Neural cell (in vitro differentiated cells): Measurements from ENCODE around the gene RTN4.

ENCODE experiments used
- CTCF ChIP-seq: fragments of 450-650 bp; IDR thresholded peaks from 2 replicates; pipeline ENCODE4 v1.5.1; 2014; ENCODE audit warnings: antibody characterized with exemption, mild to moderate bottlenecking, moderate library complexity; ENCODE audit not compliant: poor library complexity, severe bottlenecking
- POLR2AphosphoS5 ChIP-seq: IDR thresholded peaks from 2 replicates; pipeline ENCODE4 v1.6.1; 2012
- RAD21 ChIP-seq: fragments of 450-650 bp; conservative IDR thresholded peaks from 2 replicates; pipeline ENCODE4 v1.6.1; 2014; ENCODE audit warnings: antibody characterized with exemption, mild to moderate bottlenecking, moderate library complexity
- TAF1 ChIP-seq: IDR thresholded peaks from 2 replicates; pipeline ENCODE4 v1.6.1; 2012; ENCODE audit warnings: low read depth

DNA sequence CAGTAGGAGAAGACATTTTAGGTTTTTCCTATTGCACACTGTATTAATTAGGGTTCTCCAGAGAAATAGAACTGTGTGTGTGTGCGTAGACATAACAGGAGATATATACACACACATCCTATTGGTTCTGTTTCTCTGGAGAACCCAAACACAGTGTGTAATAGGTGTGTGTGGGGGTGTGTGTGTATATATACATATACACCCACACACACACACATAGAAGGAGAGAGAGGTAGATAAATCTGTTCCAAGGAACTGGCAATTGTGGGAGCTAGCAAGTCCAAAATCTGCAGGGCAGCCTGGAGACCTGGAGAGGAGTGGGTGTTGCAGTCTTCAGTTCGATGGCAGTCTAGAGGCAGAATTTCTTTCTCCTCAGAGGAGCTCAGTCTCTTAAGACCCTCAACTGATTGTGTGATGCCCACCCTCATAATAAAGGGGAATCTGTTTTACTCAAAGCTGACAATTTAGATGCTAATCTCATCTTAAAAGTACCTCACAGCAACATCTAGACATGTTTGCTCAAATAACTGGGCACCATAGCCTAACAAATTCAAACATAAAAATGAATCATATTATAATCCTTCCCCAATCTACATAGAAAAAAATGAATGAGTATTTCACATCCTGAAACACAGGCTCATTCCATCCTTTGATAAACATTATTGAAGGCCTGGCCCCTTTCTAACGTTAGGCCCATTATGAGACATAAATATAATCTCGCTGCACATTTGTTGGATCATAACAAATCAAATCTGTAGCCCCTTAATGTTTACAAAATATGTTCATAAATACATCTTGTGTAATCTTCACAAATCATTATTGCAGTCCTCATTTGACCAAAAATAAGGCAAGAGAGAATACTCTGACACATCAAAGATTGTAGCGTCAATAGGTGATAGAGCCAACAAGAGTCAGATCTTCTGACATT, 35.1 kb upstream of the RTN4 start:
- no peak for TF ChIP-seq TAF1
- TF ChIP-seq CTCF, result no peak
- TF ChIP-seq POLR2AphosphoS5, result no peak
- TF ChIP-seq RAD21, result no peak
